HepG2 (cell line): Measurements from ENCODE around the gene NOC2L. TPM values are rescaled to one million over a fixed set of nuclear protein-coding genes. Genes with fewer than 3 reads are reported as not detected.

Experiments used
- ATAC-seq: fragments of 200-7000 bp; cut with Tn5 transposase; 3 replicates; pipeline ENCODE4 v1.9.1; 2020; ENCODE audit warnings: mild to moderate bottlenecking, moderate library complexity
- BruUV-seq: library from RNA; stranded (reverse); fragments of 400-500 nt; replicated peaks from 2 replicates; lab custom pipeline; 2021; lab: Mats Ljungman, UMichigan
- CTCF ChIA-PET: fragments of 300-600 bp; formaldehyde crosslinking; extraction: SDS; loops from one replicate; lab custom pipeline; 2021; ENCODE audit warnings: low total read pairs, inconsistent platforms, low intra/inter-chr PET ratio; lab: Yijun Ruan, JAX
- POLR2A ChIA-PET: fragments of 350-600 bp; sonication (Branson Sonifier 250); formaldehyde crosslinking; loops from one replicate; lab custom pipeline; 2020; ENCODE audit warnings: antibody characterized with exemption, inconsistent platforms; lab: Yijun Ruan, JAX
- DNase-seq: peaks from one replicate; pipeline ENCODE4 v3.0.0-alpha.2; 2015; ENCODE audit warnings: low spot score
- FAIRE-seq: peaks from 3 replicates; lab custom pipeline; 2011; peaks lifted over from hg19 to GRCh38; lab: Jason Lieb, UNC
- H2AFZ ChIP-seq: one replicate; pipeline ENCODE4 v1.6.1; 2011; ENCODE audit warnings: low read length, inconsistent platforms
- H3K27ac ChIP-seq: fragments of 300-600 bp; 3 replicates; pipeline ENCODE4 v1.8.0; 2011; ENCODE audit warnings: mixed run types, mild to moderate bottlenecking, mixed read lengths, low read length, inconsistent platforms; ENCODE audit not compliant: insufficient read depth; ENCODE audit errors: extremely low read length
- H3K27me3 ChIP-seq, 2 experiments: fragments of 200-600 bp in 1 of 2; 2 replicates in 1 of 2; 3 replicates in 1 of 2; pipeline versions ENCODE4 v1.6.0 to v1.8.0; 2011; ENCODE audit warnings: low read length in 2 of 2, mild to moderate bottlenecking in 2 of 2, moderate library complexity in 2 of 2, inconsistent platforms in 1 of 2; ENCODE audit not compliant: insufficient read depth in 2 of 2, control insufficient read depth in 1 of 2
- H3K36me3 ChIP-seq, 2 experiments: fragments of 200-600 bp in 1 of 2; replicated peaks in 1 of 2; 2 replicates in 1 of 2; 3 replicates in 1 of 2; pipeline versions ENCODE4 v1.5.1 to v1.8.0; 2011; ENCODE audit warnings: low read length in 2 of 2, inconsistent platforms in 1 of 2; ENCODE audit not compliant: insufficient read depth in 2 of 2, control insufficient read depth in 1 of 2
- H3K4me1 ChIP-seq: 2 replicates; pipeline ENCODE4 v1.5.1; 2012; ENCODE audit warnings: low read length, inconsistent platforms; ENCODE audit not compliant: insufficient read depth
- H3K4me2 ChIP-seq: 2 replicates; pipeline ENCODE4 v1.6.0; 2011; ENCODE audit warnings: low read depth, low read length, inconsistent platforms
- H3K4me3 ChIP-seq, 3 experiments: fragments of 200-600 bp in 1 of 3; sonication (generic), shearing (Covaris generic) in 1 of 3; replicated peaks in 1 of 3; 2 replicates each; pipeline ENCODE4 v1.5.1; 2011 to 2016; ENCODE audit warnings: low read length in 3 of 3, inconsistent platforms in 2 of 3, low read depth in 2 of 3, mild to moderate bottlenecking in 2 of 3, control low read depth in 1 of 3, mixed read lengths in 1 of 3; ENCODE audit not compliant: insufficient read depth in 1 of 3
- H3K79me2 ChIP-seq: one replicate; pipeline ENCODE4 v1.6.1; 2011; ENCODE audit warnings: low read length, inconsistent platforms; ENCODE audit not compliant: insufficient read depth
- H3K9ac ChIP-seq: 2 replicates; pipeline ENCODE4 v1.6.0; 2011; ENCODE audit warnings: mild to moderate bottlenecking, low read depth, low read length, inconsistent platforms; ENCODE audit not compliant: insufficient read depth
- H3K9me3 ChIP-seq: 2 replicates; pipeline ENCODE4 v1.5.1; 2012; ENCODE audit warnings: mild to moderate bottlenecking, low read length
- H4K20me1 ChIP-seq: 2 replicates; pipeline ENCODE4 v1.6.0; 2011; ENCODE audit warnings: inconsistent platforms, mild to moderate bottlenecking, low read length, moderate library complexity; ENCODE audit not compliant: insufficient read depth
- BCL6 ChIP-seq: IDR thresholded peaks from 2 replicates; pipeline ENCODE4 v1.6.1; 2016; ENCODE audit warnings: missing genetic modification reagents, missing compliant biosample characterization
- ZNF749 ChIP-seq: sonication (generic); formaldehyde crosslinking; IDR thresholded peaks from 2 replicates; pipeline ENCODE4 v1.8.0; 2022; ENCODE audit warnings: mild to moderate bottlenecking, missing genetic modification reagents, moderate library complexity, borderline replicate concordance
- WGBS: methylation state at CpG from one replicate; pipeline ENCODE4 v1.1.6; 2017; ENCODE audit warnings: low lambda C conversion rate; 5-methylcytosine and 5-hydroxymethylcytosine counted together
- in situ Hi-C: cut with HindIII; loops from 2 replicates; pipeline ENCODE4 v1.10.0; 2017; ENCODE audit warnings: low pct_unique_long_range_greater_than_20kb; ENCODE audit not compliant: extremely low pct_ligation_motif_present
- intact Hi-C: fragments of 100-400 bp; cut with micrococcal nuclease; formaldehyde crosslinking; loops from one replicate; pipeline ENCODE4 v1.10.0; 2022; ENCODE audit not compliant: unreplicated experiment
- polyA plus RNA-seq, 8 experiments: library from polyadenylated mRNA; depleted of rRNA in 3 of 8; stranded (reverse) in 7 of 8; unstranded in 1 of 8; fragments of >200 nt; fragmentation: Illumina TruSeq in 4 of 8; extraction: Trizol in 4 of 8; gene quantifications; 2 replicates each; pipeline versions ENCODE4 v1.2.1 to v1.2.3, GENCODE V29; 2011 to 2016; ENCODE audit warnings: low read depth in 4 of 8, missing spikeins in 1 of 8, mixed read lengths in 1 of 8; ENCODE audit not compliant: insufficient read depth in 1 of 8
- total RNA-seq, 5 experiments: library from RNA; depleted of rRNA; stranded (reverse); fragments of >200 nt; fragmentation: Illumina TruSeq; extraction: Trizol; gene quantifications; 2 replicates each; pipeline ENCODE4 v1.2.3, GENCODE V29; 2016; ENCODE audit warnings: low read depth in 1 of 5
- TF ChIP-seq, protein P1 (sequence below): sonication (generic); formaldehyde crosslinking; IDR thresholded peaks from 2 replicates; pipeline ENCODE4 v1.5.0; 2020; ENCODE audit warnings: missing genetic modification reagents
- TF ChIP-seq, protein P2 (sequence below): IDR thresholded peaks from 2 replicates; pipeline ENCODE4 v1.6.1; 2016; ENCODE audit warnings: mild to moderate bottlenecking

The NOC2L gene
- total and polyA plus RNA-seq, 2 of the 13 experiments (the other 11 are each of a cell fraction or from before 2014, with no cell fraction given), result 32.0 to 103 TPM

DNA sequence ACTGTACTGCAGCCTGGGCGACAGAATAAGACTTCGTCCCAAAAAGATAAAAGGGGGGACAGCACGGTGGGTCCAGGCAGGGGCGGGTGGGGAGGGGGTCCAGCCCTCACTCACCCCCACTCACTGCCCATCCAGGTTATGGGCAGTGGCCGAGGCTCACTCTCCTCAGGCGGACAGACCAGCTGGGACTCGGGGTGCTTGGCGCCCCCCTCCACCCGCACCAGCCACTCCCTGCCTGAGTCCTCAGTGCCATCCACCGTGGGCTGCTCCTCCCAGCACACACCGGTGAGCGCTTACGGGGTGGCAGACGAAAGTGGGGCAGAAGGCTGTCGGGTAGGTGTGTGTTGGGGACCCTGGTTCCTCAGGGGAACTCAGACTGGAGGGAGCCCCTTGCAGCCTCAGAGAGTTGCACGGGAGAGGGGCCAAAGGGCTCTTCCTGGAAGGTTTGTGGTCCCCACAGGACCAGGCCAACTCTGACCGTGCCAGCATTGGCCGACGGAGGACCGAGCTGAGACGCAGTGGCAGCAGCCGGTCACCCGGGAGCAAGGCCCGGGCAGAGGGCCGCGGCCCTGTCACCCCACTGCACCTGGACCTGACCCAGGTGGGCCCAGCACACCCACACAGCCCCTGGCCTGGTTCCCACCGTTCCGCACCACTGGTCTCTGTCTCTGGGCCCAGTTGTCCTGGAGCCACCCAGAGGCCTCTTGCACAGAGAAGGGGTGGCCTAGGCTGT lies 13.8 kb upstream of the NOC2L start:
- POLR2A ChIA-PET, result no interaction called here
- Histone ChIP-seq H3K4me3 (no peak overlapping the region), H3K9me3 (no peaks in the 10 kb centered on the region), H3K9ac (no peak overlapping the region), H3K36me3 (no peaks in the 10 kb centered on the region), H3K79me2 (no peaks in the 10 kb centered on the region), H3K27me3 (no peaks in the 10 kb centered on the region), H4K20me1 (no peaks in the 10 kb centered on the region), H2AFZ (no peak overlapping the region), H3K4me1 (peaks cover 15% of the 10 kb centered on the region), H3K27ac (no peak overlapping the region), H3K4me2 (no peak overlapping the region)
- 89% methylated on average over 11 of the region's 28 CpGs for WGBS
- in situ Hi-C loops, result no loop called here
- FAIRE-seq (no peak), ATAC-seq (no peak), DNase-seq (no peak)
- intact Hi-C loops, result no loop called here
- no TSS peak for BruUV-seq
- TF ChIP-seq ZNF749 (CRISPR knock-in tag) (no peak), BCL6 (CRISPR knock-in tag) (no peak)
- TF ChIP-seq, protein P1, sequence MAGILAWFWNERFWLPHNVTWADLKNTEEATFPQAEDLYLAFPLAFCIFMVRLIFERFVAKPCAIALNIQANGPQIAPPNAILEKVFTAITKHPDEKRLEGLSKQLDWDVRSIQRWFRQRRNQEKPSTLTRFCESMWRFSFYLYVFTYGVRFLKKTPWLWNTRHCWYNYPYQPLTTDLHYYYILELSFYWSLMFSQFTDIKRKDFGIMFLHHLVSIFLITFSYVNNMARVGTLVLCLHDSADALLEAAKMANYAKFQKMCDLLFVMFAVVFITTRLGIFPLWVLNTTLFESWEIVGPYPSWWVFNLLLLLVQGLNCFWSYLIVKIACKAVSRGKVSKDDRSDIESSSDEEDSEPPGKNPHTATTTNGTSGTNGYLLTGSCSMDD (CRISPR knock-in tag), result no peak
- TF ChIP-seq, protein P2, sequence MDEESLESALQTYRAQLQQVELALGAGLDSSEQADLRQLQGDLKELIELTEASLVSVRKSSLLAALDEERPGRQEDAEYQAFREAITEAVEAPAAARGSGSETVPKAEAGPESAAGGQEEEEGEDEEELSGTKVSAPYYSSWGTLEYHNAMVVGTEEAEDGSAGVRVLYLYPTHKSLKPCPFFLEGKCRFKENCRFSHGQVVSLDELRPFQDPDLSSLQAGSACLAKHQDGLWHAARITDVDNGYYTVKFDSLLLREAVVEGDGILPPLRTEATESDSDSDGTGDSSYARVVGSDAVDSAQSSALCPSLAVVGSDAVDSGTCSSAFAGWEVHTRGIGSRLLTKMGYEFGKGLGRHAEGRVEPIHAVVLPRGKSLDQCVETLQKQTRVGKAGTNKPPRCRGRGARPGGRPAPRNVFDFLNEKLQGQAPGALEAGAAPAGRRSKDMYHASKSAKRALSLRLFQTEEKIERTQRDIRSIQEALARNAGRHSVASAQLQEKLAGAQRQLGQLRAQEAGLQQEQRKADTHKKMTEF (CRISPR knock-in tag), result no peak
- CTCF ChIA-PET, result no interaction called here
